ENCODE data around the gene HNF4A. TPM values are rescaled to one million over a fixed set of nuclear protein-coding genes. Genes with fewer than 3 reads are reported as not detected.

HNF4A gene
- total RNA-seq, 4 donors from 2014 or later: 0.63 TPM; not detected in 3

- no peak overlapping the region for H3K27ac ChIP-seq (replicated peaks in 1 of 4)
- no peaks in the 10 kb centered on the region for H3K9me3 ChIP-seq
- intact Hi-C loops (cut with DNase I): no loop called here
- peaks cover 0 to 26% (median 0%) of the 10 kb centered on the region in 4 donors for H3K27me3 ChIP-seq
- TF ChIP-seq POLR2A (IDR thresholded peaks at IDR 0.05; ENCODE audit: low read depth): no peak
- no peak for TF ChIP-seq CTCF (IDR thresholded peaks at IDR 0.05)
- no peak for TF ChIP-seq EP300 (IDR thresholded peaks at IDR 0.05)
- TF ChIP-seq POLR2AphosphoS5 (IDR thresholded peaks at IDR 0.05): no peak
- no peak overlapping the region for H3K4me3 ChIP-seq
- no peak for DNase-seq (ENCODE audit: extremely low spot score)
- WGBS: 78% methylated on average over 15 of the region's 18 CpGs
- H3K4me1 ChIP-seq: no peaks in the 10 kb centered on the region
- no peaks in the 10 kb centered on the region for H3K36me3 ChIP-seq
Measured at GRCh38 chr20:44402391-44403193, 47.1 kb downstream of the HNF4A start.

DNA sequence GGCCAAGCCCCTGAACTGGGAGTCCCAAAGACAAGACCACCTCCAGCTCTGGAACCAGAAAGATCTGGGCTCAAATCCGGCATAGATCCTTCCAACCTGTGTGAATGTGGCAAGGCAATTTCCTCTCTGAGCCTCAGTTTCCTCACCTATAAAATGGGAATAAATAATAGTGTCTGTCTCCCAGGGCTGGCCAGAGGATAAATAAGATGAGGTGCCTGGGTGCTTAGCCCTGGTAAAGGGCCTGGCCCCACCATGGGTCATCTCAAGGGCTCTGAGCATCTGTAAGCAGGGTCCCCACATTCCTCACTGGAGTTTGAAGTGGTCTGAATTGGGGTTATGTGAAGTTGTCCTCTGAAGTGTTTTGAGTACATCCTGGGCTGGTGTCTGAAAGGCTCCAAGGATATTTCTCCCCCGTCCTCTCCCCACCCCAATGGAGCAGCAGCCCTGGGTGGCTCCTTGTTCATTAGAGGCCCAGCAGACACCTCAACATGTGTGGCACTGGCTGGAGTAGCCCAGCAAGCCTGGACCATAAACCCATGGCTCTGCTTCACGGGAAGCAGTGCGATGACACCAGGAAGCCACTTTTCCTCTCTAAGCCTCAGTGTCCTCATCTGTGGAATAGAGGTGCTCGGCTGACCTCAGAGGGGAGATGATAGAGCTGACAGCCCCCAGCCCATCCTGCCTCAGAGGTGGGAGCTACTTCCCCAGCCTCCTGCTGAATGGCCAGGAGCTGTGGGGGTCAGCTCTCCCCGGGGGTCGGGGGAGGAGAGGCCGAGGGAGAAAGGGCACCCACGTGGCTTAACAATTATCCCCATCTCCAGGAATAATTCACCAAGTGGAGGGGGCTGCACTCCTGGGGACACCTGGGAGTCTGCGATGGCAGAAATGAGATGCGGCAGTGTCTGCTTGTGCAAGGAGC lies 48.0 kb downstream of the HNF4A start:
- Histone ChIP-seq H3K4me3 (no peak overlapping the region), H3K36me3 (no peaks in the 10 kb centered on the region), H3K9me3 (no peaks in the 10 kb centered on the region), H3K27me3 (peaks cover 0 to 24% (median 0%) of the 10 kb centered on the region in 4 donors), H3K4me1 (no peaks in the 10 kb centered on the region), H3K27ac (replicated peaks in 1 of 4) (no peak overlapping the region)
- intact Hi-C loops (cut with DNase I): no loop called here
- no peak for TF ChIP-seq POLR2AphosphoS5 (IDR thresholded peaks at IDR 0.05)
- no peak for TF ChIP-seq CTCF (IDR thresholded peaks at IDR 0.05)
- TF ChIP-seq EP300 (IDR thresholded peaks at IDR 0.05): no peak
- WGBS: 86% methylated on average over 5 of the region's 11 CpGs
- DNase-seq (ENCODE audit: extremely low spot score): no peak

- Histone ChIP-seq H3K36me3 (no peaks in the 10 kb centered on the region), H3K9me3 (no peaks in the 10 kb centered on the region), H3K4me3 (no peak overlapping the region), H3K27ac (replicated peaks in 1 of 4) (no peak overlapping the region), H3K4me1 (no peaks in the 10 kb centered on the region), H3K27me3 (peaks cover 0 to 18% (median 0%) of the 10 kb centered on the region in 4 donors)
- no peak for TF ChIP-seq POLR2A (IDR thresholded peaks at IDR 0.05; ENCODE audit: low read depth)
- no peak for TF ChIP-seq POLR2AphosphoS5 (IDR thresholded peaks at IDR 0.05)
- TF ChIP-seq EP300 (IDR thresholded peaks at IDR 0.05): no peak
- no peak for TF ChIP-seq CTCF (IDR thresholded peaks at IDR 0.05)
- 71% methylated on average over 21 of the region's 21 CpGs for WGBS
- intact Hi-C loops (cut with DNase I): no loop called here
- no peak for DNase-seq (ENCODE audit: extremely low spot score)
Measured at GRCh38 chr20:44404204-44405181, 49.0 kb downstream of the HNF4A start.

DNA sequence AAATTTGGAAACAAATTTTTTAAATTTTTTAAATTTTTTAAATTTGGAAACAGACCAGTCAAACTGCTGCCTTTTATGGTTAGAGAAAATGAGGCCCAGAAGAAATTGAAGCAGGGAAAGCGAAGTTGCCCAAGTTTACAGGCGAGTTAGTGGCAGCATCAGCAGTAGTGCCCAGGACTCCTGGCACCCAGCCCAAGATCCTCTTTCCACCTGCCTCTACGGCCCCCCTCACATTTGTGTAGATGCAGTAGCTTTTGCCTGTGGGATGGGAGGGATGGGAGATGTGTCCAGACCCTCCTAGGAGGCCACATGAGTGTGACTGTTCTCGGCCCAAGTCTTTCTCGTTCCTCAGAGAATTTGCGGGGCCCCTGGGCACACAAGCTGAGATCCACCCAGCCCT lies 49.8 kb downstream of the HNF4A start:
- DNase-seq (ENCODE audit: extremely low spot score): no peak
- 70% methylated on average over 6 of the region's 6 CpGs for WGBS
- H3K27me3 ChIP-seq: peaks cover 0 to 18% (median 0%) of the 10 kb centered on the region in 4 donors
- no peak overlapping the region for H3K4me3 ChIP-seq
- no peak overlapping the region for H3K27ac ChIP-seq (replicated peaks in 1 of 4)
- H3K4me1 ChIP-seq: no peaks in the 10 kb centered on the region
- H3K36me3 ChIP-seq: no peaks in the 10 kb centered on the region
- TF ChIP-seq POLR2A (IDR thresholded peaks at IDR 0.05; ENCODE audit: low read depth): no peak
- no peak for TF ChIP-seq EP300 (IDR thresholded peaks at IDR 0.05)
- no peak for TF ChIP-seq CTCF (IDR thresholded peaks at IDR 0.05)
- no peak for TF ChIP-seq POLR2AphosphoS5 (IDR thresholded peaks at IDR 0.05)
- H3K9me3 ChIP-seq: no peaks in the 10 kb centered on the region
- intact Hi-C loops (cut with DNase I): no loop called here

Measured in esophagus muscularis mucosa (tissue), 4 donors.